Endodermal cell (in vitro differentiated cells): ENCODE measurements around the gene INSR. TPM values are rescaled to one million over a fixed set of nuclear protein-coding genes. Genes with fewer than 3 reads are reported as not detected.

Source experiments
- DNase-seq: peaks from one replicate; pipeline ENCODE4 v3.0.0-alpha.2; 2017
- H3K27ac ChIP-seq: 2 replicates; pipeline ENCODE4 v1.5.1; 2013; ENCODE audit warnings: mild to moderate bottlenecking, low read depth, low read length, moderate library complexity
- H3K27me3 ChIP-seq: 2 replicates; pipeline ENCODE4 v1.6.1; 2013; ENCODE audit warnings: mild to moderate bottlenecking, low read length, moderate library complexity; ENCODE audit not compliant: insufficient read depth, control insufficient read depth, poor library complexity, severe bottlenecking
- H3K36me3 ChIP-seq: 2 replicates; pipeline ENCODE4 v1.7.0; 2013; ENCODE audit warnings: mild to moderate bottlenecking, low read length, moderate library complexity; ENCODE audit not compliant: control insufficient read depth, insufficient read depth
- H3K4me1 ChIP-seq: one replicate; pipeline ENCODE4 v1.7.0; 2013; ENCODE audit warnings: low read length; ENCODE audit not compliant: control insufficient read depth, insufficient read depth
- H3K4me3 ChIP-seq: 2 replicates; pipeline ENCODE4 v1.5.1; 2013; ENCODE audit warnings: mild to moderate bottlenecking, low read length, moderate library complexity
- H3K9ac ChIP-seq: 2 replicates; pipeline ENCODE4 v1.6.1; 2013; ENCODE audit warnings: mild to moderate bottlenecking, low read length, moderate library complexity; ENCODE audit not compliant: poor library complexity, severe bottlenecking; ENCODE audit errors: extremely low read depth
- H3K9me3 ChIP-seq: 2 replicates; pipeline ENCODE4 v1.6.1; 2013; ENCODE audit warnings: mild to moderate bottlenecking, low read length, moderate library complexity; ENCODE audit not compliant: control insufficient read depth
- H3K27ac Mint-ChIP-seq: 2 replicates; pipeline ENCODE4 v1.8.0; 2020; ENCODE audit warnings: mixed read lengths
- H3K27me3 Mint-ChIP-seq: 2 replicates; pipeline ENCODE4 v1.8.0; 2021; ENCODE audit warnings: mild to moderate bottlenecking, mixed read lengths; ENCODE audit not compliant: insufficient read depth
- H3K36me3 Mint-ChIP-seq: 2 replicates; pipeline ENCODE4 v1.8.0; 2020; ENCODE audit warnings: low read depth, mixed read lengths
- H3K4me1 Mint-ChIP-seq: 2 replicates; pipeline ENCODE4 v1.8.0; 2020; ENCODE audit warnings: mixed read lengths
- H3K4me3 Mint-ChIP-seq: 2 replicates; pipeline ENCODE4 v1.8.0; 2020; ENCODE audit warnings: mild to moderate bottlenecking, moderate library complexity, mixed read lengths
- H3K9me3 Mint-ChIP-seq: 2 replicates; pipeline ENCODE4 v1.8.0; 2020; ENCODE audit warnings: mild to moderate bottlenecking, mixed read lengths
- WGBS, 2 experiments: methylation state at CpG; one replicate each; pipeline versions ENCODE4 v1.1.5 to v1.1.7; 2013; ENCODE audit warnings: missing lambda C conversion rate in 2 of 2, mixed read lengths in 1 of 2; ENCODE audit not compliant: insufficient coverage in 1 of 2, insufficient read length in 1 of 2; 5-methylcytosine and 5-hydroxymethylcytosine counted together
- total RNA-seq, 2 donors: library from RNA; stranded (reverse); fragmentation: NEBNext Ultra II Directional in 1 of 2; extraction: Animal tissue kit (Norgen Biotek cat#: 25700) in 1 of 2; gene quantifications; 2 replicates in 1 of 2; 3 replicates in 1 of 2; pipeline ENCODE4 v1.2.1, GENCODE V29; 2021
- TF ChIP-seq, protein P1 (sequence below): fragments of 200-600 bp; sonication (generic); conservative IDR thresholded peaks from 2 replicates; pipeline ENCODE4 v1.5.0; 2021; ENCODE audit warnings: antibody characterized with exemption, mild to moderate bottlenecking

INSR gene
- total RNA-seq, 2 donors from 2014 or later: 31.3 to 31.5 TPM

DNA sequence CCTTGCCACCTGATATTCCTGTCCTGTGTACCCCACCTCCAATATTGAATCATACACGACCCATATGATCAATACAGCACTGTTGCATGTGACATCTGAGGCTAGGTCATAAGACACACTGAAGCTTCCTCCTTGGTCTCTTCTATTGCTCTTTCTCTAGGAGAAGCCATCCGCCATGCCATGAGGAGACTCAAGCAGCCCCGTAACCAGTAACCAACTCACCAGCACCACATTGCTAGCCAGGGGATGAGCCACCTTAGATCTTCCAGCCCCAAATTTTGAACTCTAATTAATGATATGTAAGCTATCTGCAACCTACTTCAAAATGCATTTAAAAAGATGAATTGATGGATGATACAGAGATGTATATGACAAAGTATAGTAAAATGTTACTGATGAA lies 196.1 kb downstream of the INSR start:
- DNase-seq: no peak
- Histone ChIP-seq H3K4me3 (peak overlapping the region; percentile 92), H3K27ac (no peak overlapping the region), H3K4me1 (peaks cover 2% of the 10 kb centered on the region), H3K27me3 (no peaks in the 10 kb centered on the region), H3K36me3 (no peaks in the 10 kb centered on the region), H3K9me3 (peaks cover 32% of the 10 kb centered on the region), H3K9ac (no peak overlapping the region)
- Mint-ChIP-seq H3K36me3 (peaks cover 28% of the 10 kb centered on the region), H3K9me3 (peaks cover 46% of the 10 kb centered on the region), H3K27ac (peak overlapping the region; percentile 96), H3K4me3 (peak overlapping the region; percentile 84), H3K27me3 (peaks cover 9% of the 10 kb centered on the region), H3K4me1 (no peaks in the 10 kb centered on the region)
- TF ChIP-seq, protein P1, sequence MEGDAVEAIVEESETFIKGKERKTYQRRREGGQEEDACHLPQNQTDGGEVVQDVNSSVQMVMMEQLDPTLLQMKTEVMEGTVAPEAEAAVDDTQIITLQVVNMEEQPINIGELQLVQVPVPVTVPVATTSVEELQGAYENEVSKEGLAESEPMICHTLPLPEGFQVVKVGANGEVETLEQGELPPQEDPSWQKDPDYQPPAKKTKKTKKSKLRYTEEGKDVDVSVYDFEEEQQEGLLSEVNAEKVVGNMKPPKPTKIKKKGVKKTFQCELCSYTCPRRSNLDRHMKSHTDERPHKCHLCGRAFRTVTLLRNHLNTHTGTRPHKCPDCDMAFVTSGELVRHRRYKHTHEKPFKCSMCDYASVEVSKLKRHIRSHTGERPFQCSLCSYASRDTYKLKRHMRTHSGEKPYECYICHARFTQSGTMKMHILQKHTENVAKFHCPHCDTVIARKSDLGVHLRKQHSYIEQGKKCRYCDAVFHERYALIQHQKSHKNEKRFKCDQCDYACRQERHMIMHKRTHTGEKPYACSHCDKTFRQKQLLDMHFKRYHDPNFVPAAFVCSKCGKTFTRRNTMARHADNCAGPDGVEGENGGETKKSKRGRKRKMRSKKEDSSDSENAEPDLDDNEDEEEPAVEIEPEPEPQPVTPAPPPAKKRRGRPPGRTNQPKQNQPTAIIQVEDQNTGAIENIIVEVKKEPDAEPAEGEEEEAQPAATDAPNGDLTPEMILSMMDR: no peak
- 89 to 95% methylated on average over 1 to 3 of the region's 3 CpGs for WGBS, 2 experiments

GRCh38 chr19:7088999-7089398 lies 205.2 kb downstream of the INSR start:
- Mint-ChIP-seq H3K4me1 (no peaks in the 10 kb centered on the region), H3K27me3 (no peaks in the 10 kb centered on the region), H3K36me3 (peaks cover 72% of the 10 kb centered on the region), H3K4me3 (no peak overlapping the region), H3K27ac (no peak overlapping the region), H3K9me3 (peaks cover 97% of the 10 kb centered on the region)
- Histone ChIP-seq H3K36me3 (peaks cover 38% of the 10 kb centered on the region), H3K9me3 (peaks cover 71% of the 10 kb centered on the region), H3K4me3 (no peak overlapping the region), H3K9ac (no peak overlapping the region), H3K27ac (no peak overlapping the region), H3K27me3 (no peaks in the 10 kb centered on the region), H3K4me1 (no peaks in the 10 kb centered on the region)
- TF ChIP-seq, protein P1: no peak
- 95 to 97% methylated on average over 6 of the region's 6 CpGs for WGBS, 2 experiments
- DNase-seq: no peak

GRCh38 chr19:7083076-7083956 lies 210.9 kb downstream of the INSR start:
- TF ChIP-seq, protein P1: no peak

More at GRCh38 chr19:7083076-7083956, 210.9 kb downstream of the INSR start:
- H3K36me3 Mint-ChIP-seq: peaks cover 83% of the 10 kb centered on the region
- Histone ChIP-seq H3K27me3 (no peaks in the 10 kb centered on the region), H3K4me1 (no peaks in the 10 kb centered on the region), H3K27ac (no peak overlapping the region), H3K4me3 (peak overlapping the region; percentile 79), H3K36me3 (peaks cover 72% of the 10 kb centered on the region), H3K9ac (no peak overlapping the region), H3K9me3 (peaks cover 100% of the 10 kb centered on the region)
- no peaks in the 10 kb centered on the region for H3K4me1 Mint-ChIP-seq
- peak; percentile 47 for DNase-seq
- no peak overlapping the region for H3K27ac Mint-ChIP-seq
- 89 to 95% methylated on average over 6 to 15 of the region's 15 CpGs for whole genome bisulfite sequencing, 2 experiments
- H3K9me3 Mint-ChIP-seq: peaks cover 99% of the 10 kb centered on the region
- H3K27me3 Mint-ChIP-seq: no peaks in the 10 kb centered on the region
- H3K4me3 Mint-ChIP-seq: no peak overlapping the region
